Activated CD4-positive, alpha-beta T cell treated with anti-CD3 and anti-CD28 coated beads, Interleukin-2, amount 50 U/mL, for 4 hours (primary cell): Measurements from ENCODE around the gene LYL1.
A peak's percentile ranks its signal among the peaks of the same experiment; 100 is the strongest.

Experiments
- DNase-seq, 2 experiments: peaks; one replicate each; pipeline ENCODE4 v3.0.0-alpha.2; 2020

Gene LYL1

GRCh38 chr19:13128583-13128982 is 25.9 kb upstream of the LYL1 start:
- no peak for DNase-seq

GRCh38 chr19:13127811-13128575 is 25.3 kb upstream of the LYL1 start:
- DNase-seq, result no peak

GRCh38 chr19:13127051-13127450 is 24.4 kb upstream of the LYL1 start:
- DNase-seq, result no peak

DNA sequence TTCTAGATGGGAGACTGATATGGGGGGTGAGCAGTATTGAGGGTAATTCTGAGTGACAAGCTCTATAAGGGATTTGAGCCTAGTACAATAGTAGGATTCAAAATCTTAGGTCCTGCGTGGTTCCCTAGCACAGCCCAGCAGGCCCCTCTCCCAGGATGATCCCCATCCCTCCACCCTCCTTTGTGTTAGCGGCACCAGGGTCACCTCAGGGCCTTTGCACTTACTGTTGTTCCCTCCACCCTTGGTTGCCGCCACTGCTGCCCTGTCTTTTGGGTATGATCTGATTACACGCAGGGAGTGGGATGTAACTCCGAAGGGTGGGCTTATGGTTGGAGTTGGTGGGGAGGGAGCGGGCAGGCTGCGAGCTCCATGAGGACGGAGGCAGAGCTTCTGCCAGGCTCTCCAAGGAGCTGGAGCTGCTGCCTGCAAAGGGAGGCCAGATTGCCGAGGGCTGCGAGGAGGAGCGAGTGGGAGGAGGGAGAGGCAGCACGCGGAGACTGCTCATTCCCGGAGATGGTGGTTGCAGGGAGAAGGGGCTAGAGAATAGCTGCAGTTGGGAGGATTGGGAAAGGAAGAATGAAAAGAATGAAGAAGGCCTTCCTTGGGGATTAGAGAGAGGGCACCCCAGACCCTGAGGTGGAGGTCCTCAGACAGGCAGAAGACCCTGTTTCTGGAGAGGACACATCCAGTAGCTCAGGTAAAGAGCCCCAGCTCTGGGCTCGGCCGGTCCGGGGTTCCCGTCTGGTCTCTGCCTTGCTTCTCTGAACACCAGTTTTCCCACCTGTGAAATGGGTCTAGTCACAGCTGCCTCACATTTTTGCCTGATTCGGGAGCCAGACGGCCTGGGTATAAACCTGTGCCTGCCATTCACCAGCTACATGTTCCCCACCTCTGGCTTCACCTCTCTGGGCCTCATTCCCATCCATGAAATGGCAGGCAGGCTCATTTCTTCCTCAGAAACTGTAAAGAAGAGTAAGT is 20.6 kb upstream of the LYL1 start:
- DNase-seq, result no peak

DNA sequence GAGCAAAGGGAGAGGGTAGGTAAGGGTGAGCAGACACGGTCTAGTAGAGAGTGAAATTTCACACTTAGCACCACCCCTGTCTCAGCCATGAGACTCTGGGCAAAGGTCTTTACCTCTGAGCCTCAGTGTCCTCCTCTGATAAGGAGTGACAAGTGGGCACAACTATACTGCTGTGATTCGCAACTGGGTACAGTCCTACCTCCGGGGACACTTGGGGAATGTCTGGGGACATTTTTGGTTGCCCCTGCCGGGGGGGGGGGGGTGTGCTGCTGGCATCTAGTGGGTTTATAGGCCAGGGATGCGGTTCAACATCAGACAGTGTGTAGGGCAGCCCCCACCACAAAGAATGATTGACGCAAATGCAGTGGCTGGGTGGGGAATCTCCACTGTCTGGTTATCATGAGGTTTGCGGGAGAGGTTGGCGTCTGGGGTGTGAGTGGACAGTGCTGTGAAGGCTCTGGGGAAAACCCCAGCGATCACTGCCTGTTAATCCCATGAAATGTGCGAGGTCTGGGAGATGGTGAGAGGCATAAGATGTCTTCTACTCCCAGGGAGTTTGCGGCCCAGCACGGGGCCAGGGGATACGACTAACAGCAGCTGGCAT is 19.7 kb upstream of the LYL1 start:
- no peak for DNase-seq

- DNase-seq, result no peak
Measured at GRCh38 chr19:13121551-13122274, 19.1 kb upstream of the LYL1 start.

DNA sequence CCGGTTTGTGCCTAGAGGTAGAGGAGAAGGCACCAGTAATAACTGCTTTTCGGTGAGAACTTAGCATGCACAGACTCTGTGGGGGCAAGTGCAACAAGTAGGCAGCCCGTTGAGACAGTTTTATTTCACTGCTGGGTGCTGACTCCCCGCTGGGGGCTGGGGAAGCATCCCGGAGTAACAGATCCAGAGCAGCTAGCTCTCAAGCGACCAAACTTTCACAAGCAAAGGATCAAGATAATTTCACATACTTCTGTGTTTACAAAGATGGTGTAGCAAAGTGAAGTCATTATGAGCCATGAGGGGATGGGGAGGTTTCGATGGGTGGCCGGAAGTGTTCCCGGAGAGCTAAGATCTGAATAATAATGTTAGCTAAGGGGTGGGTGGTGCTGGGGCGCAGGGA is 18.2 kb upstream of the LYL1 start:
- no peak for DNase-seq

DNA sequence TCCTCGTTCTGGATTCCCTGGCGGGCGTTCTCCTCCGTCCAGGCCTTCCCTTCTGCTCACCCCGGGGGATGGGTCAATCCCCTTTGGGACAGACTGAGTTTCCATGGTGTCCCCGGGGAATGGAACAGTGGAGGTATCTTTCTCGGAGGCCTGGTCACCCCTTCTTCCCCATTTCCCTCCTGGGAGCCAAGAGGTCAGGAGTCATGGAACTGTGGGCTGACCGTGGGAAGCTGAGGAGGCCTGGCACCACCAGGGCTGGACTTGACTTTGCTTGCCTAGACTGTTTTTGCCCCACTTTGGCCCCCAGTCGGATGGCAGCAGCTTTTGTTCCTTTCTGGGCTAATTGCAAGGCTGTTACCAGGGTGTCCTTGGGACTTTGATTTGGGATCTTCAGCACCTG is 17.4 kb upstream of the LYL1 start:
- DNase-seq, result no peak

DNA sequence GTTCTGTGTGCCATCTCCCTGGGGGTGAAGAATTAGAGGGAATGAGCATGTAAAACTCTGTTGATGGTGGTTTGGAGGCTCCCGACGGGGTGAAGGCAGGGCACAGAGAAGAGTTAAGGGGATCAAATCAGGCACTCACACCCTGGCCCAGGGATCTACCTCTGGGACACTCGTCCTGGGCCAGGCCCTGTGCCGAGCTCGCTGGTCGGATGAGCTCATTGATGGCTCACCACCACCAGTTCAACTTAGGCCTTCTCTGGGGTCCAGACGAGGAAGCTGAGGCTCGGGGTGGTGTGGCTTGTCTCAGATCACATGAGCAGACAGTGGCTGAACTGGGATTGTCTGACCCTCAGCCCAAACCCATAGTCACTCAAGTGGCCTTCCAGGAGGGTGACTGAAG is 17.0 kb upstream of the LYL1 start:
- no peak for DNase-seq

DNA sequence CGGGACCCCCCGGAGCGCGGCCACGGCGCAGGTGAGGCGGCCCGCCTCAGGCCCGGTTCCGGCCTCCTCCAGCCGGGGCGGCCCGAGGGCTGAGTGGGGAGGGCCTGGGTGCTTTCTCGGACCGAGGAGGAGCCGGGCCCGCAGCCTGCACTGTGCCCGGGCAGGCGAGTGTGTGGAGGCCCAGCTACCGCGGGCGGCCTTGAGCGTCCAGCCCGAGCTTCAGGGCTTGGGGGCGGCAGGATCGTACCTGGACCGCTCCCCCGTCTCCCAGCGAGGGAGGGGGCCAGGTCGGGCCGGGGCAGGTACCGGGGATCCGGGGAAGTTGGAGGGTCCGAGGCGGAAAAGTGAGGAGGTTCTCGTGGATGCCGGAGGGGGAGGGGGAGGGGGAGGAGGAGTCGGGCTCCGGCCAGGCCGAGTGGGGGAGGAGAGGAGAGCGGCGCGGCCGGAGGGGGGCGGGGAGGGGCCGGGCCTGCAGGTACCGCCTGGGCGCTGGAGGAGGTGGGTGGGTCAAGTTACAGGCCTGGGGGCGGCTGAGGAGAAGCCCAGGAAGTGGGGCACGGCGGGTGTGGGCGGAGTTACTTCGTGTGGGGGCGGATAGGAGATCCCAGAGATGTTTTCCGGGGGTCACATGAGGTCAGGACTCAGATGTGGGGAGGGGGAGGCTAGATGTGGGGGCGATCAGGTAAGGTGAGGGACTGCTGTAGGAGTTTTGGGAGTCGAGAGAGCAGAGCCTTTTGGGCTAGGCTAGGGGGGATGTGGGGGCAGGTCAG is 16.0 kb upstream of the LYL1 start:
- peak in 1 of 2 experiments; percentile 44 for DNase-seq

- peak; percentile 84 to 86 for DNase-seq
Measured at GRCh38 chr19:13117772-13118423, 15.2 kb upstream of the LYL1 start, which contains the start of gene NACC1. TSS of gene NACC1 (plus strand) at chr19:13118264. CDS start at chr19:13135208, 16,944 bp downstream.

- DNase-seq, result no peak
Measured at GRCh38 chr19:13117176-13117771, 14.6 kb upstream of the LYL1 start.

DNA sequence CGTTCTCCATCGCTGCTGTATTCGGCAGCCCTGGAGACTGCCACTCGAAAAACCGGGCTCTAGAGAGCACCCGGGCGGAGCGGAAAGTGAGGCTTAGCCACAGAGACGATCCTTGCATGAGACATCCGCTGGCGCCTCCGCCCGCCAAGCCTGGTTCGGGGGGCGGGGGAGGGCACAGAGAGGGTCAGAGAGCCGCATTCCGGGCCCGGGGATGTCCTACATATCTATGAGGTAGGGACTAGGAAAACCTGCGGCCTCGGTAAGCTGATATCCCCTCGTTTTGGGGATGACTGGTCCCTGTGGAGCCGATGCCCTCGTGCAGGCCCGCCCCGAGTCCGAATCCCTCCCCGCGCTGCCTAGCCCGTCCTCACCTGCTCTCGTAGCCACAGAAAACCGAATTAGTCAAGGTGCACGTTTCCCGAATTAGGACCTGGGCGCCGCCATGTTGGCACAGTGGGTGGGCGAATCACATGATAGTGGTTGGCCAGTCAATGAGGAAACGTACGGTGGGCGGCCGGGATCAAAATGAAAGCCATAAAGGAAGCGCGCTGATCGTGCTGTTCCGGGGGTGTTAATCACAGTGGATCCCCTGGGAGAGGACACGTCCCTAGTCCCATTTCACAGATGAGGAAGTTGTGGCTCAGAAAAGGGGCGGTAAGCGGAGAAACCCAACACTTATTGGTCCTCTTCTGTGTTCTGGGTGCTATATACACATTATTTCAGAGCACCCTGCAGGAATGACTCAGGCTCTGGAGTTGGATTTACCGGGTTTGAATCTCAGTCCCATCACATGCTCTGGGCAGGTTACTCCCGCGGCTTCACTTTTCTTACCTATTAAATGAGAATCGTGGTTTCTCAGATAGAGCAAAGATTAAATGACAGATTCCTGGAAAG is 13.9 kb upstream of the LYL1 start, which contains the start of gene TRMT1:
Gene TRMT1, minus strand, starts transcription at position 459 of the 894 bp plus-strand sequence. Its CDS starts 341 bp downstream, at position 118.
- DNase-seq, result peak; percentile 92 to 93

- no peak for DNase-seq
Measured at GRCh38 chr19:13115936-13116281, 13.3 kb upstream of the LYL1 start.

DNA sequence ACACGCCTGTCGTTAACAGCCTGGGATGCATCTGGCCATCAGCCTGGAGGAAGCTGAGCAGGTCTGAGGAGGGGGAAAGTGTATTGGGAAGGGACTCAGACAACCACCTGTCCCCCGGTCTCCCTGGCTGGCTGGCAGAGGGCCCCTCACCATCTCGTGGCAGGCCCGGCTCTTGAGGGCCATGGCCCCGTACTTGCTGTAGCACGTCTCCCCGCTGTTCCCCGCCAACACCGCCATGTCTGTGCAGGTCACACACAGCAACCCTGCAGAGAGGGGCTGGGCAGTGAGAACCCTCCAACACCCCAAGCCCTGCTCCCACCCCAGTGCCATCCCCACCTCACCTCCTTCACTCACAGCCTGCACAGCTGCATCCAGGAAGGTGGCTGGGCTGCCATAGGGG is 9.9 kb upstream of the LYL1 start:
- no peak for DNase-seq

- DNase-seq, result no peak
Measured at GRCh38 chr19:13110099-13110610, 7.5 kb upstream of the LYL1 start.

- DNase-seq, result no peak
Measured at GRCh38 chr19:13109361-13110098, 6.9 kb upstream of the LYL1 start.

DNA sequence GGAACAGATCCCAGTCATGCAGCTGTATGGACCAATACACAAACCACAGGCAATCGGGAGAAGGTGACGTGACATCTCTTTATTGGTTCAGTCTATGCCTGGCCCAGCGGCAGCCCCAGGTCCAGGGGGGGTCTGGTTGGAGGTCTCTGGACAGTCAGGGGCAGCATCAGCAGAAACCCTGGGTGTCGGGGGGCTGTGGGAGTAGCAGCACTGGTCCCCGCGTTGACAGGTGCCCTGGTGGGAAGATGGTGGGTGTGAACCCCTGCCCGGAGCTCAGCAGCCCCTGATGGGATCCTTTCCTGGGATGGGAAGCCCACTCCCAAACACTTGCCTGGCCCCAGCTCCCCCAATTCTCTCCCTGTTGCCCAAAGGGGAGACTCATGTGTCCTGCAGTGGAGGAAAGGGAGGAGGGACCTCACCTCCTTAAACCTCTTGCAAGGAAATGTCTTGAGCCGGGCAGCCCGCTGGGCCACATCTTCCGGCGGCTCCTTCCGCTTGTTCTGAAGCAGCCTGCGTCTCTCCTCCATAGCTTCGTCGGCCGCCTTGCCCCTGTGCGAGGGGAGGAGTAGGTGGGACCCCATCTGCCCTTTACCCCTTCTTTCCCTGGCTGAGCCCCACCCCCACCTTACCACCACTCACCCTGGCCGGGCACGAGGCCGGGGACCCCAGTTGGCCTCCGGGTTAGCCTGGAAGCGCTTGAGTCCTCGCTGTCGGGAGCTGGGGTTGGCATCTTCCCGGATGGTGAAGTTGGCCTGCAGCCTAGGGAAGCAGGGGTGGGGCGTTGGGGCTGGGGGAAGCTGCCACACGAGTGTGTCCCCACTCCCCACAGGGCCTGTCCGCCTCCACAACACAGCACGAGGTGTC is 2.4 kb upstream of the LYL1 start:
- DNase-seq, result no peak
